Measurements from ENCODE around the gene FUBP3.

Gene FUBP3

GRCh38 chr9:130578865-130579737 lies at the start of gene FUBP3:
TSS of gene FUBP3 (plus strand) at chr9:130579577. CDS start at chr9:130579681, 104 bp downstream.
- DNase-seq = peak; percentile 89
- Mint-ChIP-seq H3K27me3 (no peaks in the 10 kb centered on the region), H3K36me3 (peaks cover 2 to 7% of the 10 kb centered on the region in 2 donors), H3K27ac (peak within 1 kb of the TSS; percentile 95), H3K9me3 (no peaks in the 10 kb centered on the region), H3K4me1 (peaks cover 12 to 32% of the 10 kb centered on the region in 2 donors), H3K4me3 (peak within 1 kb of the TSS; percentile 93 to 94)
- ATAC-seq (replicated peaks) = peak; percentile 92 to 94

GRCh38 chr9:130530938-130531337 lies 48.4 kb upstream of the FUBP3 start:
- no peaks in the 10 kb centered on the region for H3K9me3 Mint-ChIP-seq
- ATAC-seq (replicated peaks) (no peak), DNase-seq (no peak)
- H3K36me3 Mint-ChIP-seq = no peaks in the 10 kb centered on the region
- no peak overlapping the region for H3K4me3 Mint-ChIP-seq
- no peak overlapping the region for H3K27ac Mint-ChIP-seq
- H3K27me3 Mint-ChIP-seq = peaks cover 42 to 44% of the 10 kb centered on the region in 2 donors
- H3K4me1 Mint-ChIP-seq = peaks cover 5 to 7% of the 10 kb centered on the region in 2 donors

- Mint-ChIP-seq H3K9me3 (no peaks in the 10 kb centered on the region), H3K36me3 (no peaks in the 10 kb centered on the region), H3K4me1 (peaks cover 6 to 9% of the 10 kb centered on the region in 2 donors), H3K27me3 (peaks cover 46% of the 10 kb centered on the region in 2 donors), H3K4me3 (no peak overlapping the region), H3K27ac (no peak overlapping the region)
- no peak for ATAC-seq (replicated peaks)
- no peak for DNase-seq
Observed at GRCh38 chr9:130531670-130532069, 47.7 kb upstream of the FUBP3 start.

GRCh38 chr9:130532426-130533080 lies 46.8 kb upstream of the FUBP3 start:
- no peak for ATAC-seq (replicated peaks)

GRCh38 chr9:130535818-130536521 lies 43.4 kb upstream of the FUBP3 start:
- H3K27me3 Mint-ChIP-seq = peaks cover 74 to 80% of the 10 kb centered on the region in 2 donors
- peaks cover 12 to 15% of the 10 kb centered on the region in 2 donors for H3K4me1 Mint-ChIP-seq
- H3K36me3 Mint-ChIP-seq = no peaks in the 10 kb centered on the region
- H3K4me3 Mint-ChIP-seq = no peak overlapping the region
- H3K9me3 Mint-ChIP-seq = no peaks in the 10 kb centered on the region
- ATAC-seq (replicated peaks) (no peak), DNase-seq (no peak)
- no peak overlapping the region for H3K27ac Mint-ChIP-seq

More at GRCh38 chr9:130532426-130533080, 46.8 kb upstream of the FUBP3 start:
- Mint-ChIP-seq H3K4me1 (peaks cover 9 to 15% of the 10 kb centered on the region in 2 donors), H3K27ac (no peak overlapping the region), H3K4me3 (no peak overlapping the region), H3K9me3 (no peaks in the 10 kb centered on the region), H3K36me3 (no peaks in the 10 kb centered on the region), H3K27me3 (peaks cover 48 to 49% of the 10 kb centered on the region in 2 donors)
- no peak for DNase-seq

- Mint-ChIP-seq H3K27me3 (peaks cover 81% of the 10 kb centered on the region in 2 donors), H3K4me1 (peaks cover 12 to 15% of the 10 kb centered on the region in 2 donors), H3K9me3 (no peaks in the 10 kb centered on the region), H3K36me3 (no peaks in the 10 kb centered on the region), H3K4me3 (no peak overlapping the region), H3K27ac (no peak overlapping the region)
- ATAC-seq (replicated peaks) (no peak), DNase-seq (no peak)
Observed at GRCh38 chr9:130536701-130537107, 42.7 kb upstream of the FUBP3 start.

GRCh38 chr9:130537346-130538050 lies 41.9 kb upstream of the FUBP3 start:
- Mint-ChIP-seq H3K4me3 (no peak overlapping the region), H3K36me3 (no peaks in the 10 kb centered on the region), H3K9me3 (no peaks in the 10 kb centered on the region), H3K27ac (no peak overlapping the region), H3K4me1 (peaks cover 12 to 15% of the 10 kb centered on the region in 2 donors), H3K27me3 (peaks cover 80 to 81% of the 10 kb centered on the region in 2 donors)
- peak; percentile 31 to 33 for ATAC-seq (replicated peaks)
- DNase-seq = no peak

- ATAC-seq (replicated peaks) = no peak
- Mint-ChIP-seq H3K27me3 (peaks cover 82 to 83% of the 10 kb centered on the region in 2 donors), H3K9me3 (no peaks in the 10 kb centered on the region), H3K27ac (no peak overlapping the region), H3K4me1 (peaks cover 12 to 15% of the 10 kb centered on the region in 2 donors), H3K36me3 (no peaks in the 10 kb centered on the region), H3K4me3 (no peak overlapping the region)
- DNase-seq = no peak
Observed at GRCh38 chr9:130539420-130540223, 39.8 kb upstream of the FUBP3 start.

- H3K4me1 Mint-ChIP-seq = peaks cover 6 to 7% of the 10 kb centered on the region in 2 donors
- no peak overlapping the region for H3K4me3 Mint-ChIP-seq
- H3K36me3 Mint-ChIP-seq = no peaks in the 10 kb centered on the region
- H3K27ac Mint-ChIP-seq = no peak overlapping the region
- H3K9me3 Mint-ChIP-seq = no peaks in the 10 kb centered on the region
- no peak for ATAC-seq (replicated peaks)
- peaks cover 67 to 72% of the 10 kb centered on the region in 2 donors for H3K27me3 Mint-ChIP-seq
- no peak for DNase-seq
Observed at GRCh38 chr9:130541533-130541932, 37.8 kb upstream of the FUBP3 start.

- no peaks in the 10 kb centered on the region for H3K9me3 Mint-ChIP-seq
Observed at GRCh38 chr9:130542038-130542437, 37.3 kb upstream of the FUBP3 start.

GRCh38 chr9:130542457-130543228 lies 36.7 kb upstream of the FUBP3 start:
- H3K27me3 Mint-ChIP-seq = peaks cover 56 to 63% of the 10 kb centered on the region in 2 donors
- peaks cover 0 to 3% of the 10 kb centered on the region in 2 donors for H3K4me1 Mint-ChIP-seq
- H3K27ac Mint-ChIP-seq = no peak overlapping the region
- ATAC-seq (replicated peaks) = no peak
- DNase-seq = no peak
- H3K4me3 Mint-ChIP-seq = no peak overlapping the region
- H3K36me3 Mint-ChIP-seq = no peaks in the 10 kb centered on the region
- no peaks in the 10 kb centered on the region for H3K9me3 Mint-ChIP-seq

More at GRCh38 chr9:130542038-130542437, 37.3 kb upstream of the FUBP3 start:
- H3K27me3 Mint-ChIP-seq = peaks cover 62 to 69% of the 10 kb centered on the region in 2 donors
- ATAC-seq (replicated peaks) (no peak), DNase-seq (no peak)
- H3K4me3 Mint-ChIP-seq = no peak overlapping the region
- no peak overlapping the region for H3K27ac Mint-ChIP-seq
- peaks cover 2 to 3% of the 10 kb centered on the region in 2 donors for H3K4me1 Mint-ChIP-seq
- no peaks in the 10 kb centered on the region for H3K36me3 Mint-ChIP-seq

- ATAC-seq (replicated peaks) (no peak), DNase-seq (no peak)
- H3K4me3 Mint-ChIP-seq = no peak overlapping the region
- H3K36me3 Mint-ChIP-seq = no peaks in the 10 kb centered on the region
- no peak overlapping the region for H3K27ac Mint-ChIP-seq
- peaks cover 49 to 55% of the 10 kb centered on the region in 2 donors for H3K27me3 Mint-ChIP-seq
- no peaks in the 10 kb centered on the region for H3K9me3 Mint-ChIP-seq
- peaks cover 0 to 3% of the 10 kb centered on the region in 2 donors for H3K4me1 Mint-ChIP-seq
Observed at GRCh38 chr9:130543368-130543767, 36.0 kb upstream of the FUBP3 start.
